GM12865 (cell line): Measurements from ENCODE around the gene TTLL11.

Experiments used
- DNase-seq: peaks from one replicate; pipeline ENCODE4 v3.0.0; 2010; ENCODE audit warnings: low read depth
- H3K4me3 ChIP-seq: 2 replicates; pipeline ENCODE4 v1.5.1; 2011; ENCODE audit warnings: mild to moderate bottlenecking, low read depth, low read length, control low read depth
- TF ChIP-seq, protein P1 (sequence below): IDR thresholded peaks from 2 replicates; pipeline ENCODE4 v1.5.1; 2011; ENCODE audit warnings: low read length, control low read depth, low read depth, inconsistent platforms; ENCODE audit not compliant: insufficient read depth; ENCODE audit errors: missing control alignments

Gene TTLL11

GRCh38 chr9:122033775-122034373 lies 59.2 kb downstream of the TTLL11 start:
- DNase-seq, result no peak
- H3K4me3 ChIP-seq, result no peak overlapping the region

GRCh38 chr9:122032346-122032745 lies 60.8 kb downstream of the TTLL11 start:
- DNase-seq, result no peak
- no peak overlapping the region for H3K4me3 ChIP-seq
- TF ChIP-seq, protein P1, sequence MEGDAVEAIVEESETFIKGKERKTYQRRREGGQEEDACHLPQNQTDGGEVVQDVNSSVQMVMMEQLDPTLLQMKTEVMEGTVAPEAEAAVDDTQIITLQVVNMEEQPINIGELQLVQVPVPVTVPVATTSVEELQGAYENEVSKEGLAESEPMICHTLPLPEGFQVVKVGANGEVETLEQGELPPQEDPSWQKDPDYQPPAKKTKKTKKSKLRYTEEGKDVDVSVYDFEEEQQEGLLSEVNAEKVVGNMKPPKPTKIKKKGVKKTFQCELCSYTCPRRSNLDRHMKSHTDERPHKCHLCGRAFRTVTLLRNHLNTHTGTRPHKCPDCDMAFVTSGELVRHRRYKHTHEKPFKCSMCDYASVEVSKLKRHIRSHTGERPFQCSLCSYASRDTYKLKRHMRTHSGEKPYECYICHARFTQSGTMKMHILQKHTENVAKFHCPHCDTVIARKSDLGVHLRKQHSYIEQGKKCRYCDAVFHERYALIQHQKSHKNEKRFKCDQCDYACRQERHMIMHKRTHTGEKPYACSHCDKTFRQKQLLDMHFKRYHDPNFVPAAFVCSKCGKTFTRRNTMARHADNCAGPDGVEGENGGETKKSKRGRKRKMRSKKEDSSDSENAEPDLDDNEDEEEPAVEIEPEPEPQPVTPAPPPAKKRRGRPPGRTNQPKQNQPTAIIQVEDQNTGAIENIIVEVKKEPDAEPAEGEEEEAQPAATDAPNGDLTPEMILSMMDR, result no peak

More at GRCh38 chr9:122033775-122034373, 59.2 kb downstream of the TTLL11 start:
- TF ChIP-seq, protein P1, result no peak

DNA sequence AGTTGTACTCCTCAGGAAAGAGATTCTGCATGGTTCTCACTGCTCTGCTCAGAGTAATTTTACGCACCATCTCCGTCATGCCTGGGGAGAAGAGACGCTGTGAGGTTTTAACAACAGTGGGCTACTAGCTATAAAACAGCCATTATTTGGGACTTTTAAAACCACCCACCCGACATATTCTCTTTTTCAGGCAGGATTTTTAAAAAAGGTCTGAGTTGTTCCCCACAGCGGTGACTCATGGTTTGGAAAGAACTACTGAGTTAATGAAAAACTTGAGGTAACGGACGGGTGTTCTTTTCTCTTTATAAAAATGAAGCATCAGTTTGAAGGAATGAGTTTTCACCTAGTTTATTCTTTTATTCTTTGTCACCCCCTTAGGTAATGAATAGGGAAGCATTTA lies 61.3 kb downstream of the TTLL11 start:
- H3K4me3 ChIP-seq, result no peak overlapping the region
- DNase-seq, result no peak
- TF ChIP-seq, protein P1, result no peak

- DNase-seq, result no peak
Observed at GRCh38 chr9:122031157-122031556, 62.0 kb downstream of the TTLL11 start.

GRCh38 chr9:122030357-122030756 lies 62.8 kb downstream of the TTLL11 start:
- no peak overlapping the region for H3K4me3 ChIP-seq
- DNase-seq, result no peak
- TF ChIP-seq, protein P1, result no peak

More at GRCh38 chr9:122031157-122031556, 62.0 kb downstream of the TTLL11 start:
- H3K4me3 ChIP-seq, result no peak overlapping the region
- TF ChIP-seq, protein P1, result no peak

DNA sequence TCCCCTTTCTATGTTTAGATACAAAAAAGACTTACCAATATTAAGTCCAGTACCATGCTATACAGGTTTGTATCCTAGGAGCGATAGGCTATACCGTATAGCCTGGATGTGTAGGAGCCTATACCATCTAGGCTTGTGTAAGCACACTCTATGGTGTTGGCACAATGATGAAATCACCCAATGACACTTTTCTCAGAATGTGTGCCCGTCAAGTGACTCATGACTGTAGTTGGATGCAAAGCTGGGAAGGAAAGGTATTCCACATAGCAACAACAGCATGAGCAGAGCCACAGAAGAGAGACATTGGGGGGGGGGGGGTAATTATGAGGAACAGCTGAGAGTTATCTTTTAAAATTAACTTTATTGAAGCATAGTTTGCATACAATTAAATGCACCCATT lies 63.2 kb downstream of the TTLL11 start:
- DNase-seq, result no peak
- TF ChIP-seq, protein P1, result no peak
- no peak overlapping the region for H3K4me3 ChIP-seq

GRCh38 chr9:122028089-122028488 lies 65.0 kb downstream of the TTLL11 start:
- TF ChIP-seq, protein P1, result no peak

More at GRCh38 chr9:122028089-122028488, 65.0 kb downstream of the TTLL11 start:
- H3K4me3 ChIP-seq, result no peak overlapping the region
- no peak for DNase-seq
